ENCODE measurements around the gene NECAB3.

The NECAB3 gene

DNA sequence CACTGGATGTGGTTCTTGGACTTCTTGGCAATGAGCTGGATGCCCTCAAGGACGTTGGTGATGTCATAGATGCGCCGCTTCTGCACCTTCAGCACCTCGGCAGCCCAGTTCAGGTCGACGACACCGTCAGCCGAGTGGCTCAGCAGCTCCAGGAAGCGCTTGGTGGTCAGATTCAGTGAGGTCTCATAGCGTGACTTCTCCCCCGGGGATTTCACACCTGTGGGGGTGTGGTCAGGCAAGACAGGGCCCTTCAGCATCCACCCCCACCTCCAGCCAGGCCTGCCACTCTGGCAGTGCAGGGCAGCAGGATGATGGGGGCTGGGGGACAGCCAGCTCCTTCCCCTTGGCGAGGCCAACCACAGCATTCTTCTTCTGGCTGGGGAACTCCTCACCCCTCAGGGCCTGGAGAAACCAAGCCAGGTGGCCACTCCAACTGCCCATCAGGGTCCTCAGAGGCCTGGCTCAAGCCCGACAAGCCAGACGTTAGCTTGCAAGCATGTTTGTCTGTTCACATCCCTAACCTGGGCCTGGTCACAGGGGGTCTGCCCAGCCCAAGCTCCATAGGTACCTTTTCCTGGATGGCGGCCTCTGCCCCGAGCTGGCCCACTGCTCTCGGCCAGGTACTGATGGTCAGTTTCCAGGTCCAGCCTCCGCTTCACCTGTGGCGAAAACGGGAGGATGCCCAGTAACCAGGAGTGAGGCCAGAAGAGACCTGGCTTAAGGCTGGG lies 5.7 kb upstream of the NECAB3 start:
- H3K9ac ChIP-seq (ENCODE audit: low read length in 5 of 5), result peak overlapping the region in 1 of 5 donors; percentile 37
- H3K27ac ChIP-seq (ENCODE audit: low read depth, low read length), result no peak overlapping the region
- H3K27me3 ChIP-seq (ENCODE audit: control insufficient read depth in 5 of 5, insufficient read depth in 4 of 5, low read length in 5 of 5), result no peaks in the 10 kb centered on the region
- no peak overlapping the region for H3K4me3 ChIP-seq (ENCODE audit: low read depth in 1 of 5, low read length in 5 of 5)
- no peaks in the 10 kb centered on the region for H3K9me3 ChIP-seq (ENCODE audit: control insufficient read depth in 5 of 5, low read length in 5 of 5)
- H3K36me3 ChIP-seq (ENCODE audit: control insufficient read depth in 5 of 5, insufficient read depth in 5 of 5, low read length in 5 of 5), result no peaks in the 10 kb centered on the region
- peaks cover 16 to 59% (median 50%) of the 10 kb centered on the region in 5 donors for H3K4me1 ChIP-seq (ENCODE audit: control insufficient read depth in 5 of 5, insufficient read depth in 5 of 5, low read length in 5 of 5)

DNA sequence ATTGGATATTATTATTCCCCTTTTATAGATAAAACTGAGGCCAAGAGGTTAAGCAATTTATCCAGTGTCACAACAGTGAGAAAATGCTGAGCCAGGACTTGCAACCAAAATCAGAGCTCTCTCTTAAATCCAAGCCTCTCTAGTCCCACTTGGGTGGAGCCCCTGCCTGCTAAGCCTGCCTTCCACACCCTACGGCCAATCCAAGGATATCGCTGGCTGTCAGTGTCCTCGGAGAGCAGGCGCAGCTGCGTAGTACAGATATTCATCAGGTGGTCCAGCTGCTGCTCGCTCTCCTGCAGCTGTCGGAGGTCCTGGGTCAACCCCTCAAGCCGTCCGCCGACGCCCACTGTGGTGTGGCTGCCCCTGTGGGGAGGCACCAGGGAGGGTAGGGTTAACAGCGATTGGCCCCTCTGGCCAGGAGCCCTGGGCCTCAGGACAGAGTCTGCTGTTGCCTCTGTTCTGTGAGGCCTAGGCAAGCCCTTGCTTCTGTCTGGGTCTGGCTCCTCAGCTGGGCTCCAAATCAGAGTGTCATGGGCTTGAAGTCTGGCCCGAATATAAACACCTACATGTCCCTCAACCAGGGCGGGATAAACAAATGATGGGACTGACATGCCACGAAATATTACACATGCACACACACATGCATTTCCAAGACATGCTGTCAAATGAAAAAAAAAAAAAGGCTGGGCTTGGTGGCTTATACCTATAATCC lies 3.9 kb upstream of the NECAB3 start:
- Histone ChIP-seq H3K27me3 (ENCODE audit: control insufficient read depth in 5 of 5, insufficient read depth in 4 of 5, low read length in 5 of 5) (no peaks in the 10 kb centered on the region), H3K4me3 (ENCODE audit: low read depth in 1 of 5, low read length in 5 of 5) (peak overlapping the region in 3 of 5 donors; percentile 11 to 23 (median 19)), H3K4me1 (ENCODE audit: control insufficient read depth in 5 of 5, insufficient read depth in 5 of 5, low read length in 5 of 5) (peaks cover 16 to 65% (median 54%) of the 10 kb centered on the region in 5 donors), H3K27ac (ENCODE audit: low read depth, low read length) (peak overlapping the region; percentile 16), H3K36me3 (ENCODE audit: control insufficient read depth in 5 of 5, insufficient read depth in 5 of 5, low read length in 5 of 5) (no peaks in the 10 kb centered on the region), H3K9ac (ENCODE audit: low read length in 5 of 5) (peak overlapping the region in 1 of 5 donors; percentile 59), H3K9me3 (ENCODE audit: control insufficient read depth in 5 of 5, low read length in 5 of 5) (no peaks in the 10 kb centered on the region)

DNA sequence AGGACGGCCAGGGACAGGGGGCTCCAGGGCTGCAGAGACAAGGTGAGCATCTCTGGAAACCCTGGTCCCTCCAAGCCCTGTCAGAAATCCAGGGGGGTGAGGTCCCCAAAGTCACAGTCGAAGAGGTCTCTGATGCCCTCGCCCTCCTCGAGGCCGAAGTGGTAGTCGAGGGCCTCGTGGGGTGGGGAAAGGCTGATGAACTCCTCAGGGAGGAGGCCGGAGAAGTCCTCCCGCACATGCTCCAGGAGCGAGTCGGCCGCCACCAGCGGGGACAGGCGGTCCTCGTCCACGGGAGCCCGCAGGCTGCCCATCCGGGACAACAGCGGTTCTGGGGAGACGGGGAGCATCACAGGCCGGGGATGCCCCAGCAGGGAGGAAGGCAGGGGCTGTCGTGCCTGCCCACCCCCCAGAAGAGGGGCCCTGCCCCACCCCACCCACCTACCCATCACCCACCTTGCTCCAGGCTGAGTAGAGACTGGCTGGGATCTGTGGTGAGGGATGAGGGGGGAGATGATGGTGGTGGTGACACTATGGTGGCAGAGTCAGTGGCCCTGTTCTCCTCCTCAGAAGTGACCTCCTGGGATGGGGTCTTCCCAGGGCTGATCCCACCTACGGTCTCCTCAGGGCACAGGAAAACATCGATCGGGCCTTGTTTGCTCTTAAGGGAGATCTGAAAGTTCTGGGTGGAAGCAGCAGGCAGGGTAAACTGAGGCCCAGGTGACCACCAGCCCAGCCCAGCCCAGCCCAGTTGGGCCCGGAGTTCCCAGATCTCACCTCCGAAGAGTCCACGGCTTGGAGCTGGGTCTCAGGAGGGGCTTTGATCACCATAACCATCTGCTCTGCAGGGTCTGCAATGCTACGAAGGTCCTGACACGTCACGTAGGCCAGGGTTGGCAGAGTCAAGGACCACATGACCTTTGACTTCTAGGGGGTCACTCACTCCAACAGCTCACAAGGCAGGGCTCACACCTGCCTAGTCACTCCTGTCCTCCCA lies 2.7 kb upstream of the NECAB3 start:
- peaks cover 0 to under 1% (median 0%) of the 10 kb centered on the region in 5 donors for H3K36me3 ChIP-seq (ENCODE audit: control insufficient read depth in 5 of 5, insufficient read depth in 5 of 5, low read length in 5 of 5)
- peaks cover 16 to 77% (median 66%) of the 10 kb centered on the region in 5 donors for H3K4me1 ChIP-seq (ENCODE audit: control insufficient read depth in 5 of 5, insufficient read depth in 5 of 5, low read length in 5 of 5)
- H3K27ac ChIP-seq (ENCODE audit: low read depth, low read length), result peak overlapping the region; percentile 87

DNA sequence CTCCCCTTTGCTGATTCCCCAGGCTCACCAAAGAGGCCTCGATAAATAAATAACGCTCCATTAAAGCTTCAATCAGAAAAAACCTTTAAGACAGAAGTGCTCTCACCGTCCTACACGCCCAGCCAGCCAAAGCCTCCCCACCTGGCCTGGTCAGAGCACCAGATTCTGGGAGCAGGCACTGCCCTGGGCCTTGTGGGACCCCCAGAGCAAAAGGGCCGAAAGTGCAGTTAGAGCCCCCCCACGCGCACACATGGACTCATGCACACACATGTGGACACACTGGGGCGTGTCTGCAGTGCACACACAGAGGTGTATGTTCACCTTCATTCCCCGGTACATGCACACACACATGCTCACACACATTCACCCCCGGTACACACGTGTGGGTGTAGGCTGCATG lies 1.9 kb upstream of the NECAB3 start:
- peak overlapping the region in 1 of 5 donors; percentile 75 for H3K4me3 ChIP-seq (ENCODE audit: low read depth in 1 of 5, low read length in 5 of 5)
- H3K9ac ChIP-seq (ENCODE audit: low read length in 5 of 5), result peak overlapping the region in 3 of 5 donors; percentile 20 to 73 (median 53)
- no peaks in the 10 kb centered on the region for H3K9me3 ChIP-seq (ENCODE audit: control insufficient read depth in 5 of 5, low read length in 5 of 5)
- H3K4me1 ChIP-seq (ENCODE audit: control insufficient read depth in 5 of 5, insufficient read depth in 5 of 5, low read length in 5 of 5), result peaks cover 16 to 78% (median 67%) of the 10 kb centered on the region in 5 donors
- peak overlapping the region; percentile 87 for H3K27ac ChIP-seq (ENCODE audit: low read depth, low read length)
- H3K27me3 ChIP-seq (ENCODE audit: control insufficient read depth in 5 of 5, insufficient read depth in 4 of 5, low read length in 5 of 5), result no peaks in the 10 kb centered on the region
- H3K36me3 ChIP-seq (ENCODE audit: control insufficient read depth in 5 of 5, insufficient read depth in 5 of 5, low read length in 5 of 5), result peaks cover 0 to 8% (median 0%) of the 10 kb centered on the region in 5 donors

More for the DNA sequence above, 2.7 kb upstream of the NECAB3 start:
- Histone ChIP-seq H3K9ac (ENCODE audit: low read length in 5 of 5) (peak overlapping the region in 1 of 5 donors; percentile 9), H3K27me3 (ENCODE audit: control insufficient read depth in 5 of 5, insufficient read depth in 4 of 5, low read length in 5 of 5) (no peaks in the 10 kb centered on the region), H3K9me3 (ENCODE audit: control insufficient read depth in 5 of 5, low read length in 5 of 5) (no peaks in the 10 kb centered on the region), H3K4me3 (ENCODE audit: low read depth in 1 of 5, low read length in 5 of 5) (no peak overlapping the region)

DNA sequence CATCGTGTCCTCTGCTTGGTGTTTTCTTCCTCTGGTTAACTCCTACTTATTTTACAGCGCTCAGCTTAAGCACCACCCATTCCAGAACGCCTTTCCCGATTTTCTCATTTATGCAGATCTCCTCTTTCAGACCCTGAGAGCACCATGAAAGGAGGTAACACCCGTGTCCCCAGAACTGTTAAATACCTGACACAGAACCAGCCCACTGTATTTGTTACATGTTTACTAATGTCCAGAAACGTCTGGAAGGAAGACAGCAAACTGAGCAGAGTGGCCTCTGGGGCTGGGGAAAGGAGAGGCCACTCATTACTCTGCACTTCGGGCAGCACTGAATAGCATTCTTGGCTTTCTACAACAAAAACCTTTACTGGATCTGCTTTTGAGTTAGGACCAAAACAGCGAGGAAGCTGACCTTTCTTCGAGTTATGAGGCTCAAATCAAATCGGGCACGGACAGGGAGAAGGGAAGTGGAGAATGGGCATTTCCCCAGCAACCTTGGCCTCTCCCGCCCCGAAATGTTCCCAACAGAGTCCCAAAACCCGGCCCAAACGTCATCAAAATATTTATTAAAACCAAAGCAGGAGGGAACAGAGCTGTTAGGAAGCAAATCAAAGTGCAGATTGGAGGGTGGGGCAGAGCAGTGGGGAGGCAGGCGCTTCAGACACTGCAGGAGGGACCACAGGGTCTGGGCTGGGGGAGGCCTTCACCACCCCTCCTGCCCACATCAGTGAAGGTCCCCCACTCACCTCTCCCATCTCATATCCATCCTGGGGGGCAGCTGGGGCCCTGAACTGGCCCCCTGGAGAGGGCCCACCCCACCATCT lies 1.1 kb upstream of the NECAB3 start:
- no peaks in the 10 kb centered on the region for H3K27me3 ChIP-seq (ENCODE audit: control insufficient read depth in 5 of 5, insufficient read depth in 4 of 5, low read length in 5 of 5)
- peaks cover 16 to 70% (median 62%) of the 10 kb centered on the region in 5 donors for H3K4me1 ChIP-seq (ENCODE audit: control insufficient read depth in 5 of 5, insufficient read depth in 5 of 5, low read length in 5 of 5)
- peak overlapping the region; percentile 40 to 87 (median 71) for H3K9ac ChIP-seq (ENCODE audit: low read length in 5 of 5)
- peak overlapping the region; percentile 62 to 75 (median 71) for H3K4me3 ChIP-seq (ENCODE audit: low read depth in 1 of 5, low read length in 5 of 5)
- H3K36me3 ChIP-seq (ENCODE audit: control insufficient read depth in 5 of 5, insufficient read depth in 5 of 5, low read length in 5 of 5), result peaks cover 0 to 16% (median 4%) of the 10 kb centered on the region in 5 donors
- no peaks in the 10 kb centered on the region for H3K9me3 ChIP-seq (ENCODE audit: control insufficient read depth in 5 of 5, low read length in 5 of 5)
- H3K27ac ChIP-seq (ENCODE audit: low read depth, low read length), result peak overlapping the region; percentile 87

DNA sequence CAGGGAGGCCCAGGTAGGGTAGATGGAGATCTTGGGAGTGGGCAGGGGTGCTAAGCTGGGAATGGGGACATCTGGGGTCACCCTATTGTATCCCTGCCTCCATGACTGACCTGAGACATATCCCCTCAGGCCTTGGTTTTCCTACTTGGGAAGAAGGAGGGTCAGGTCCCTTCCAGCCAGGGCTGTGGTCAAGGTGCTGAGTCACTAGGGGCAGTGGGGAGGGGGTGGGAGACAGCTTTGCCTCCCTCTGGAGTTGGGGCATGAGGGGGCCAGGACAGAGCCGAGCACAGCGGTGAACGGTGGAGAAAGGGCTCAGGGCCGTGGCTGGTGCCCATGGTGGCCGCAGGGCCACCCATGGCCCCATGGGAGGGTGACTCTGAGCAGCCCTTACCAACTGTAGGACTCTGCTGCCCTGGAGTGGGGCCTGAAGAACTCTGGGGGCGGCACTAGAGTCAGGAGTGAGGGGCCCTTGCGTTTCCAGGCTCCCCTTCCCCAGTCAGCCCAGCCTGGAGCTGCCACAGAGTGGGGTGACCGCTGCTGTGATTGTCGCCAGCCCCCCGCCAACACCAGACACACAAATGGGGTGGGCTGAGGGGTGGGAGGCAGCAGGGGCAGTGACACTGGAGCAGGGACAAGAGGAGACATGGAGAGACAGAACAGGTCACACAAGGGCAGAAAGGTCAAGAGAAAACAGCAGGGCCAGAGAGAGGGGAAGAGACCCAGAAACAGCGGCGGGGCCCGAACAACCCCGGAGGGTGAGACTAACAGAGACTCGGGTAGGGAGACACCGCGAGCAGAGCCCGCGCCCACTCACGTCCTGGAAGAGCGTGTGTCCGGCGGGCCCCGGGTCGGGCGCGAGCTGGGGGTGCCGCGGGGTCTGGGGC lies 576 bp downstream of the NECAB3 start:
- Histone ChIP-seq H3K9me3 (ENCODE audit: control insufficient read depth in 5 of 5, low read length in 5 of 5) (no peaks in the 10 kb centered on the region), H3K27me3 (ENCODE audit: control insufficient read depth in 5 of 5, insufficient read depth in 4 of 5, low read length in 5 of 5) (no peaks in the 10 kb centered on the region), H3K4me1 (ENCODE audit: control insufficient read depth in 5 of 5, insufficient read depth in 5 of 5, low read length in 5 of 5) (peaks cover 16 to 65% (median 60%) of the 10 kb centered on the region in 5 donors), H3K9ac (ENCODE audit: low read length in 5 of 5) (peak overlapping the region; percentile 57 to 84 (median 70)), H3K36me3 (ENCODE audit: control insufficient read depth in 5 of 5, insufficient read depth in 5 of 5, low read length in 5 of 5) (peaks cover 0 to 26% (median 13%) of the 10 kb centered on the region in 5 donors), H3K27ac (ENCODE audit: low read depth, low read length) (no peak overlapping the region), H3K4me3 (ENCODE audit: low read depth in 1 of 5, low read length in 5 of 5) (peak overlapping the region; percentile 62 to 77 (median 75))

DNA sequence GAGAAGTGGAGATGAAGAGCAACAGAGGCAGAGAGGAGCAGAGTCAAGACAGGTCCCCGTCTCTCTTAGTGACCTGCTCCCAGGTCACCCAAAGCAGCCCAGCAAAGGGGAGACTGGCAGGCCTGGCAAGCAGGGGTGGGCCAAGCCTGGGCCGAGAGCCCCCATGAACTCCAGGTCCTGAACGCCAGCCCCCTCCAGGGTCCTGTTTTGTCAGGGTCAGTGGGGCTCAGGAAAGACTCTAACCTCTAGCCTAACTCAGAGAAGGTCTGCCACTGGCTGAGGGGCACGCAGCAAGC lies 1.2 kb downstream of the NECAB3 start:
- H3K27ac ChIP-seq (ENCODE audit: low read depth, low read length), result no peak overlapping the region
- H3K4me3 ChIP-seq (ENCODE audit: low read depth in 1 of 5, low read length in 5 of 5), result peak overlapping the region; percentile 62 to 77 (median 75)
- no peaks in the 10 kb centered on the region for H3K27me3 ChIP-seq (ENCODE audit: control insufficient read depth in 5 of 5, insufficient read depth in 4 of 5, low read length in 5 of 5)
- peak overlapping the region in 4 of 5 donors; percentile 57 to 84 (median 73) for H3K9ac ChIP-seq (ENCODE audit: low read length in 5 of 5)
- no peaks in the 10 kb centered on the region for H3K9me3 ChIP-seq (ENCODE audit: control insufficient read depth in 5 of 5, low read length in 5 of 5)
- H3K4me1 ChIP-seq (ENCODE audit: control insufficient read depth in 5 of 5, insufficient read depth in 5 of 5, low read length in 5 of 5), result peaks cover 14 to 64% (median 59%) of the 10 kb centered on the region in 5 donors
- peaks cover 0 to 29% (median 14%) of the 10 kb centered on the region in 5 donors for H3K36me3 ChIP-seq (ENCODE audit: control insufficient read depth in 5 of 5, insufficient read depth in 5 of 5, low read length in 5 of 5)

DNA sequence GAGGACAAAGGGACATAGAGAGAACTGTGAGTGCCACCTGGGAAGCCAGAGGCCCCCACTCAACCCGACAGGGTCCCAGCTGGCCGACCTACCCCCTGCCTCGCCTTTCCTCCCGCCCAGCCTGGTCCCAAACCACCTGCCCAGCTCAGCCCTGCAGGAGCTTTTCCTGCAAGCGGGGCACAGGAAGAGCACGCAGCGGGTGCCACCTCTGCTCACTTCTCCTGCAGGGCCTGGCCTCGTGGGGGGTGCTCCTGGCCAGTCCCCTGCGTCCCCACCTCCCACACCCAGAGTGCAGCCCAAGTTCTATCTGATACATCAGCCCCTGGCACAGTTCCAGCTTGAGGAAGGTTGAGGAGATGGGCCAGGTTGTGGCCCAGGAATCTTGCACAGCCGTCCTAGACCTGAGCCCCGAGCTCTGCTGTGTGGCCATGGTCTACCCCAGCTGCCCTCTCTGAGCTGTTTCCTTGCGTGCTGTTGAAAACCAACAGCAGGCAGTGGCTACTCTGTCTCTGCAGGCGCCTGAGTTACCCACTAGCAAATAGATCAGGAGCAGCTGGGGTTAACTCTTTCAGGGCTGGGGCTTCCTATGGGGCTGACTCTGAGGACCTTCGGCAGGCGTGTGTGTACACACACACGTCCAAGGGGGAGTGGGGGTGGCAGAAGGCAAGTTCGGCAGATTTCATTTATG lies 1.7 kb downstream of the NECAB3 start:
- Histone ChIP-seq H3K27ac (ENCODE audit: low read depth, low read length) (no peak overlapping the region), H3K36me3 (ENCODE audit: control insufficient read depth in 5 of 5, insufficient read depth in 5 of 5, low read length in 5 of 5) (peaks cover 0 to 29% (median 14%) of the 10 kb centered on the region in 5 donors), H3K4me3 (ENCODE audit: low read depth in 1 of 5, low read length in 5 of 5) (peak overlapping the region in 4 of 5 donors; percentile 62 to 77 (median 76)), H3K9ac (ENCODE audit: low read length in 5 of 5) (peak overlapping the region in 4 of 5 donors; percentile 47 to 84 (median 73)), H3K4me1 (ENCODE audit: control insufficient read depth in 5 of 5, insufficient read depth in 5 of 5, low read length in 5 of 5) (peaks cover 14 to 64% (median 60%) of the 10 kb centered on the region in 5 donors), H3K27me3 (ENCODE audit: control insufficient read depth in 5 of 5, insufficient read depth in 4 of 5, low read length in 5 of 5) (no peaks in the 10 kb centered on the region), H3K9me3 (ENCODE audit: control insufficient read depth in 5 of 5, low read length in 5 of 5) (no peaks in the 10 kb centered on the region)

Data from subcutaneous abdominal adipose tissue (tissue), 5 donors.